ENCODE results near the gene PDZD2. TPM values are rescaled to one million over a fixed set of nuclear protein-coding genes. Genes with fewer than 3 reads are reported as not detected.
"Not testable (repeated sequence)": the region's sequence is repeated elsewhere in the genome, so short reads cannot be mapped to it uniquely, and the experiment has no call there.

PDZD2 gene
- polyA plus RNA-seq, 10 donors = 6.0 to 12.4 (median 7.4) TPM

- DNase-seq = no peak
Measured at GRCh38 chr5:32098890-32099310, 460.0 kb downstream of the PDZD2 start.

DNA sequence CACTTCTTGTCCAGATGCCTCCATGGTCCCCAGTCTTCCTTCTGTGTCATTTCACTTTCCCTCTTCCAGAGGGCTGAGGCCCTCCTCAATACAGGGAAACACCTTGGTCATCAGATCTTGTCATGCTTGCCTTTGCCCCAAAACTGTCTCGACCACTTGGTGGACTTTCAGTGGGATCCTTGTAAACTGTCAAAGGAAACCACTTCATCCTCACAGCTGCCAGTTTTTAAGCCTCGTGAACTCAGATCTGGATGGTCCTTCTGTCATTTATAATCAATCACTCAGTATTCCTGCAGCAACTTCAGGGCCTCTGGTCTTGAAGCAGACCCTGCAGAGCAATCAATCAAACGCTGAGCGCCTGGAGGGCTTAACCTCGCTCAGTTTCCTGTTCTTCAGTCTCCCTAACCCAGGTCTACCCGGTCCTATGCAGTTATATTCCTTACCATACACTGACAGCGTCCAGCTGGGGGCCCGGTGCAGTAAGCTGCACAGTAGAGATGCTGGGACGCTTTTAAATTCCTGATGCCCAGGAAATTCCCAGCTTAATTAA lies 460.6 kb downstream of the PDZD2 start:
- no peak for DNase-seq

DNA sequence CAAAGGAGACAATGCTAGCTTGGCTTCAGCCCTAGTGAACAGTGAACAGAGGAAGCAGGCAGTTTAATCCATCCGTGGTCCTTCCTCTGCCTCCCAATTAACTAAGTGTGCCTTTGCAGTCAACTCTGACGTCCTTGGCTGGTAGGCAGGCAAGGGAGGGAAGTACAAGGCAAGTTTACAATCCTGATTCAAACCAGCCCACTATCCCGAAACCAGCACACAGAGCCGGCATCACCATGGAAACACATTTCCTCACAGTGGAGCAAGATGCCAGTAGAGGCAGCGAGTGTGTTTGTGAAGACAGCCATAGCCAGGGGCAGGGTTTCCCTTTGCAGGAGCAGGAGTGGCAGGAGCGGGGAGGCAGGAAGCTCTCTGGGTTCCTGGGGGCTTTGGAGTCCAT lies 461.3 kb downstream of the PDZD2 start:
- no peak for DNase-seq

DNA sequence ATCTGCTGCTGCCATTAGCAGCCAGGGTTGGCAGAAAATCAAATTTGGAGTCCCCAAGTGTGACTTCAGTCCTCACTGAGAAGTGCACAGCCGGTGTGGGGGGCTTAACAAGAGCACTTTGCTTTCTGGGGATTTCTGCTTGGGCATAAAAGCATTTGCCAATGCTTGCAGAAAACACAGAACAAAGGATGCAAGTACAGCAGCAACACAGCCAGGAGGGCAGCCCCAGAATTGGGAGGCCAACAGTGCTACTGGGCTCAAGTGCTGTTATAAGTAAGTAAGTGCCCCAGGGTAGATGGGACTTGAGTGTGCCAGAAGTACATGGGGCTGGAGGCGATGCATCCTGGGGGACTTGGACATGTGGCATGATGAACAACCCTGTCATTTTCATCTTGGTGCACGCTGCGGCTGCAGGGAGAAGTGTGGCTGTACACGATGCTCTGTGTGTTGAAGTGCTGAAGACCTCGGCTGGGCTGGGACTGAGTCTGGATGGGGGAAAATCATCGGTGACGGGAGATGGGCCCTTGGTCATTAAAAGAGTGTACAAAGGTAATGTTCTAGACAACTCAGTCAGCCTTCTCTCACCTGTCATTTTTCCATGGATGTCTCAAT lies 461.9 kb downstream of the PDZD2 start:
- DNase-seq = no peak

DNA sequence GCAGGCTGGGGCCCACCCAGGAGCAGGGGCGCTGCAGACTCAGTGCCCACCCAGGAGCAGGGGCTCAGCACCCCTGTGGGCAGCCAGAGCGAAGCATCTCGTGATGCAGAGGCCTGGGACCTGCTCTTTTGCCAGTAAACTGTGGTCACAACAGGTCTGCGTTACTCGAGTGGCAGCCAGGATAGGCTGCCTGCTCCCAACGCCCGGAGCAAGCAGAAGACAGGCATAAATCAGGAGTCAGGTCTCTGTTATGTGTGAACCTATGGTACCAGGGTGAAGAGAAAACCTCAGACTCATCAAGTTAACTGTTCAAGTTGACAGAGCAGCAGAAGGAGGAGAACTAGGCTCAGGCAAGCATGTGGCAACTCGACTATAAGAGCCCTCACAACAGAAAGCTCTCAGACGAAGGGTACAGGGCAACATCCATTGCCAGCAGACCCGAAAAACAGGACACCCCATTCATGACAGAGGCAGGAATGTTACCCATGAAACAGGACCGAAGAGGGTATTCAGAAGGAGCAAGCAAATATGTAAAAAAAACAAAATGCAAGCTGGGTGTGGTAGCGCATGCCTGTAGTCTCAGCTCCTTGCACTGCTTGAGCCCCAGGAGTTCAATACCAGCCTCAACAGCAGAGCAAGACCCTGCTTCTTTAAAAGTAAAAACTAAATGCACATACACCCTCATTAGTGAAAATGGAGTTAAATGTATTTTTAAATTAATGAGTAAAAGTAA lies 463.5 kb downstream of the PDZD2 start:
- no peak for DNase-seq

DNA sequence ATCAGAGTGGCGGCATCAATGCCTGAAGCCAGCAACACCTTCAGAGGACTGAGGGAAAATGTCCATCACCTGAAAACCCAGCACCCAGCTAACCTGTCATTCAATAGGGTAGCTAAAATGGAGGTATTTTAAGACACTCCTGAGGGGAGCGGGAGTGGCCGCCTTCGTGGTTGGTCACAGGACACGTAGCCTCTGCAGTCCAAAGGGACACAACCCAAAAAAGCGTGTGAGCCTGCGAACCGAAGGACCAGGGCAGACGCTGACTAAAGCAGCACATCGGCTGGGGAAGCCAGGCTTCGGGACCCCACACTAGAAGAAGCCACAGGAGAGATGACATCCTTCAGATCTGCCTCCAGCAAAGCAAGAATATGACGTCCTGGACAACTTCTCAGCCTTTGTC lies 464.6 kb downstream of the PDZD2 start:
- no peak for DNase-seq

DNA sequence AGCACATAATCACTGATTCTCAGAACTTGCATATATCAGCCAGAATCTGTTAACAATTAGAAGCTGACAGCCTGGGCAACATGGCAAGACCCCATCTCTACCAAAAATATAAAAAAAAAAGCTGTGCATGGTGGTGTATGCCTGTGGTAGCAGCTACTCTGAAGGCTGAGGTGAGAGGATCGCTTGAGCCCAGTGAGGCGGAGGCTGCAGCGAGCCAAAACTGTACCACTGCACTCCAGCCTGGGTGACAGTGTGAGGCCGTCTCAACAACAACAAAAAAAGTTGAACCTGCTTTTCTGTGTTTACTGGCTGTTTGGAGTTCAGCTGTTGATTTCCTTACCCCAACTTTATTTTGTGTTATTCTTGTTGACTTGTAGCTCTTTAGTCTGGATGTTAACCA lies 468.4 kb downstream of the PDZD2 start:
- no peak for DNase-seq

GRCh38 chr5:32108167-32108566 lies 469.2 kb downstream of the PDZD2 start:
- DNase-seq = no peak

DNA sequence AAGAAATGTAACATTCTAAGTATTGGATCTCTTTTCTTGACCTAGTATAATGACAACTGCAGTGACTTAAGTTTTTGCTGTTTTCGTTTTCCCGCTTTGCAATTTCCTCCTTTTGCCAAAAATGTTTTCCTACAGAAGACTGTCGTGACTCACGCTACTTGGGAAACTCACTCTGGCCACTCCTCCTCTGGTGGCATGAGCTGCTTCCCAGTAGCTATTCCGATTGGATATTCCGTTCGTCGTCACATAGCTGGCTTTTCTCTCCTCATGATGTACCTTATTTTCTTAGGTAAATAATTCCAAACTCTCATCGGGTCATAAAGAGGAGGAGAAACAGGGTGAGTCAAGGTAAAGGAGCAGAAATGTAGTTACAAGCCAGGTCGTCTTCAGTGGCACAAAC lies 470.3 kb downstream of the PDZD2 start:
- DNase-seq = no peak

DNA sequence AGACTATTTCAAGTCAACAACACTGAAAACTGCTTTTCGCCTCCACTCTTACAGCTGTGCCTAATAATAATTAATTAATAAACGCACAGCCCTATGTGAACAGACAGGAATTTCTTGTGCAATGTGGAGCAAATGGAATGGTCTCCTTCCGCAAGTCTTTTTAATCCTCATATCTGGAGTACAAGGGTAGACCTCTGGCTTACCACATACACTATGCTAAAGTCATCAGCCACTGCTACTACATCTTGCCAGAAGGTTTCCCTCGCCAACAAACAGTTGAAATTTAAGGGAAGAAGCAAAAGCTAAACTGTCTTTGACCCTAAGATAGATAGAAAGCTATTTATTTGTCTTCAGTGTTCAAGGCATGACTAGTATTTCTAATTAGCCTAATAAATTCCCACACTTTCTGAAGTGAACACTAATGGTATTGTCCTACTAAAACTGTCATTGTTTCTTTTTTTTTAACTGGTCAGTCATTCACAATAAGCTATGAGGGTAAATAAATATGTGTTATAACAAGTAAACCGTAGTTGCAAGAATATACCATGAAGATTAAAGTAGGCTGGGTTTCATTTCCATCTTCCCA lies 471.3 kb downstream of the PDZD2 start:
- no peak for DNase-seq

DNA sequence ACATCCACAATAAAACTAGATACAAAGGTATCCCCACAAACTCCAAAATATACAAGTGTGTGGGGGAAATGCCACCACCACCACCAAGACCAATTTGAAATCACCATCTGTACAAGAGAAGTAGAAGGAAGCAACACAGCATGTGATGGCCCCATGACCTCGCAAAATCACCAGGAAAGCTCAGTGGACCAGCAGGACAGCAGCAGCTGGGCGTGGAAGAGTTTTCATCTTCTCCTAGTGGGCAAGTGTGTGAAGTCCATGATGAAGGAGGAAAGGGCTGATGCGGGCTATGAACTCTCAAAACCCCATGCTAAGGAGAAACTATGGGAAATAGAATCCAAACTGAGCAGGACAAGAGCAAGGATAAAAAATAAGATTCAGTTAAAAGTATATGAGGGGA lies 477.1 kb downstream of the PDZD2 start:
- DNase-seq = no peak

GRCh38 chr5:32116574-32117313 lies 477.8 kb downstream of the PDZD2 start:
- DNase-seq = no peak

DNA sequence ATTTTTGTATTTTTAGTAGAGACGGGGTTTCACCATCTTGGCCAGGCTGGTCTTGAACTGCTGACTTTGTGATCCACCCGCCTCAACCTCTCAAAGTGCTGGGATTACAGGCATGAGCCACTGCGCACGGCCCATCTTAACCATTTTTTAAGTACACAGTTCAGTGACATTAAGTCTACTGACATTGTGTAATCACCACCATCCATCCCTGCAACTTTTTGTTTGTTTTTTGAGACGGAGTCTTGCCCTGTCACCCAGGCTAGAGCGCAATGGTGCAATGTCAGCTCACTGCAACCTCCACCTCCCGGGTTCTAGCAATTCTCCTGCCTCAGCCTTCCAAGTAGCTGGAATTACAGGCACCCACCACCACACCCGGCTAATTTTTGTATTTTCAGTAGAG lies 480.0 kb downstream of the PDZD2 start:
- not testable (repeated sequence) for DNase-seq

DNA sequence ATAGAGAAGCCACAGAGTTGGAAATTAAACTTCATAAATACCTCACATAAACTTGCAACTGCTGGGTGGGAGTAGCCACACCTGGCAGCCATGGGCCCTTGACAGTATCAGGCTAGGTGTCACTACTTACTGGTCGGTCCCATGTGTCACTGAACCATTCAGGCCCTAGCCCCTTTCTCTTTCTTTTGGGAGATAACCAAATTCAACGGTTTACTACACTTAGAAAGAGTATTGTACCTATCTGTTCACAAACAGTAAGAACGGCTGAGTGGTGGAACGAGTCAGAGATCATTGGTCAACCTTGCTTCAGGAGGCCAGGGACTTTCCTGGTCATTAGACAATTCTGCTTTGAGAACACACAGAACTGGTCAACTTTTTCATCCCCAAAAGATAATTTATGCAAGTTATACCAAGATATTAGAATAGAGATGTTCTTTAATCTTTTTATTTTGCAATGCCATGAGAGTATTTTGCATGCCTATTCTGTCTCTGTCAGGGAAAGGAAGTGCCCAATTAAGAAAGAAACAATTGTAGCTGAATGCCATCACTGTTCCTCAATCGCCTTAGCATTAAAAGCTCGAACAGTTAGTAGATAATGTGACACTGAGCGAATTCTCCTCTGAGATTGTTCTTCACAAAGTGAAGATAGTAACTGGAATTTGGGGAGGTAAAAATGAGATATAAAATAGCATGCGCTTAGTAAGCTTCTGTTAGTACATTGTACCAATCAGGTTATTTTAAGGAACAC lies 484.3 kb downstream of the PDZD2 start:
- no peak for DNase-seq

GRCh38 chr5:32123889-32124676 lies 485.2 kb downstream of the PDZD2 start:
- no peak for DNase-seq

DNA sequence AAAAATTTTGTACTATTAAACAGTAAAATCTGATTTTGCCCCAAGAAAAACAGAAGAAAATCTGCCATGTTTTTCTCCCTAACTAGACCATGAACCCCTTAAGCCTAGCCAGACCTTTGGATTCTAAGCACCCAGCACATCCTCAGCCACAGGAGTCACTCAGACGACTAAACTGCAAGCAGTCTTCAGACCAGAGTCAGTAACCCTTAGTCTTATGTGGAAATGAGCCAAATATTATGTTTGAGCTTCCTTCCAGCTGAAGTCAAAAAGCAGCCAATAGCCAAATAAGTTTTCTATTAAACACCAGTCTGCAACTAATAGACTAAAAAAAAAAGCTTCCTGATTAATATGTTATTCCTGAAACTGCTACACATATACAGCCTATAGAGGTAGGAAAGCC lies 487.8 kb downstream of the PDZD2 start:
- no peak for DNase-seq

DNA sequence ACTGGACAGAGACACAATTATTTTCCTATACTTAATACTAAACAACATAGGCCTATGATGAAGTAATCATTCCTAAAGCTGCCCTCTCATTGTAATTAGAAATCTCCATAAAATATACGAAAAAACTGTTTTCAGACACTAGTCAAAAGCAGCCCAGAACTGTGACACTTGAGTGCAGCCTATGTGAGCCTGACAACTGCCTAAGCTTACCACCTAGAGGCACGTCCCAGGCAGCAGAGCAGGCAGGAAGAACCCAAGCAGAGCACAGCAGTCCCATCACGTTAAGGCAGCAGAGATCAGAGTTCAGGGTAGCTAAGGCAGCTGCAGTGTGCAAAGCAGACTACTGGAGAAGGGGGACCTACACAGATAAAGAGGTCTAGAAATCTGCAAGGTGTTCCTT lies 488.8 kb downstream of the PDZD2 start:
- no peak for DNase-seq

- no peak for DNase-seq
Measured at GRCh38 chr5:32129074-32129598, 490.2 kb downstream of the PDZD2 start.

- DNase-seq = no peak
Measured at GRCh38 chr5:32130865-32131264, 491.9 kb downstream of the PDZD2 start.

GRCh38 chr5:32131604-32132003 lies 492.7 kb downstream of the PDZD2 start:
- DNase-seq = no peak

- no peak for DNase-seq
Measured at GRCh38 chr5:32132757-32133156, 493.8 kb downstream of the PDZD2 start.
